ENCODE results near the gene HSPA1L.

GRCh38 chr6:31765559-31765909, 49.5 kb downstream of the HSPA1L start:
- TF ChIP-seq, protein P1, sequence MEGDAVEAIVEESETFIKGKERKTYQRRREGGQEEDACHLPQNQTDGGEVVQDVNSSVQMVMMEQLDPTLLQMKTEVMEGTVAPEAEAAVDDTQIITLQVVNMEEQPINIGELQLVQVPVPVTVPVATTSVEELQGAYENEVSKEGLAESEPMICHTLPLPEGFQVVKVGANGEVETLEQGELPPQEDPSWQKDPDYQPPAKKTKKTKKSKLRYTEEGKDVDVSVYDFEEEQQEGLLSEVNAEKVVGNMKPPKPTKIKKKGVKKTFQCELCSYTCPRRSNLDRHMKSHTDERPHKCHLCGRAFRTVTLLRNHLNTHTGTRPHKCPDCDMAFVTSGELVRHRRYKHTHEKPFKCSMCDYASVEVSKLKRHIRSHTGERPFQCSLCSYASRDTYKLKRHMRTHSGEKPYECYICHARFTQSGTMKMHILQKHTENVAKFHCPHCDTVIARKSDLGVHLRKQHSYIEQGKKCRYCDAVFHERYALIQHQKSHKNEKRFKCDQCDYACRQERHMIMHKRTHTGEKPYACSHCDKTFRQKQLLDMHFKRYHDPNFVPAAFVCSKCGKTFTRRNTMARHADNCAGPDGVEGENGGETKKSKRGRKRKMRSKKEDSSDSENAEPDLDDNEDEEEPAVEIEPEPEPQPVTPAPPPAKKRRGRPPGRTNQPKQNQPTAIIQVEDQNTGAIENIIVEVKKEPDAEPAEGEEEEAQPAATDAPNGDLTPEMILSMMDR (IDR thresholded peaks at IDR 0.05): no peak
- TF ChIP-seq EZH2 (IDR thresholded peaks at IDR 0.05; ENCODE audit: borderline replicate concordance, insufficient read depth, low read depth, low read length, poor library complexity, severe bottlenecking): no peak
